SK-N-MC (cell line): ENCODE data around the gene UTP3.
"Not testable (repeated sequence)": the region's sequence is repeated elsewhere in the genome, so short reads cannot be mapped to it uniquely, and the experiment has no call there.

ENCODE experiments used
- EZH2 ChIP-seq: fragments of 200-600 bp; sonication (generic); IDR thresholded peaks from one replicate; pipeline ENCODE4 v1.6.1; 2017; ENCODE audit warnings: antibody characterized with exemption
- FOXP2 ChIP-seq: optimal IDR thresholded peaks from 2 replicates; pipeline ENCODE3; 2011; ENCODE audit warnings: mild to moderate bottlenecking, moderate library complexity; ENCODE audit not compliant: insufficient read depth; ENCODE audit errors: extremely low read length, control extremely low read depth
- POLR2AphosphoS5 ChIP-seq: IDR thresholded peaks from 2 replicates; pipeline ENCODE4 v1.6.1; 2012; ENCODE audit warnings: mild to moderate bottlenecking, low read depth, low read length, borderline replicate concordance

- not testable (repeated sequence) for TF ChIP-seq EZH2, POLR2AphosphoS5, FOXP2
These were observed 10.1 kb downstream of the UTP3 start for GRCh38 chr4:70698435-70698834.
